ES-I3 (cell line): ENCODE measurements around the gene DDX6.
"Not testable (repeated sequence)": the region's sequence is repeated elsewhere in the genome, so short reads cannot be mapped to it uniquely, and the experiment has no call there.

ENCODE experiments used
- H3K36me3 ChIP-seq: 2 replicates; pipeline ENCODE4 v1.6.1; 2013; ENCODE audit warnings: mild to moderate bottlenecking, low read length, control low read depth, moderate library complexity; ENCODE audit not compliant: insufficient read depth
- H3K4me1 ChIP-seq: 2 replicates; pipeline ENCODE4 v1.6.1; 2013; ENCODE audit warnings: mild to moderate bottlenecking, control low read depth, low read length; ENCODE audit not compliant: insufficient read depth
- H3K9ac ChIP-seq: 2 replicates; pipeline ENCODE4 v1.6.1; 2013; ENCODE audit warnings: low read depth, mild to moderate bottlenecking, low read length, moderate library complexity
- H3K9me3 ChIP-seq: 2 replicates; pipeline ENCODE4 v1.6.1; 2013; ENCODE audit warnings: mild to moderate bottlenecking, low read length, moderate library complexity; ENCODE audit not compliant: control insufficient read depth, insufficient read depth

The DDX6 gene, protein sequence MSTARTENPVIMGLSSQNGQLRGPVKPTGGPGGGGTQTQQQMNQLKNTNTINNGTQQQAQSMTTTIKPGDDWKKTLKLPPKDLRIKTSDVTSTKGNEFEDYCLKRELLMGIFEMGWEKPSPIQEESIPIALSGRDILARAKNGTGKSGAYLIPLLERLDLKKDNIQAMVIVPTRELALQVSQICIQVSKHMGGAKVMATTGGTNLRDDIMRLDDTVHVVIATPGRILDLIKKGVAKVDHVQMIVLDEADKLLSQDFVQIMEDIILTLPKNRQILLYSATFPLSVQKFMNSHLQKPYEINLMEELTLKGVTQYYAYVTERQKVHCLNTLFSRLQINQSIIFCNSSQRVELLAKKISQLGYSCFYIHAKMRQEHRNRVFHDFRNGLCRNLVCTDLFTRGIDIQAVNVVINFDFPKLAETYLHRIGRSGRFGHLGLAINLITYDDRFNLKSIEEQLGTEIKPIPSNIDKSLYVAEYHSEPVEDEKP

DNA sequence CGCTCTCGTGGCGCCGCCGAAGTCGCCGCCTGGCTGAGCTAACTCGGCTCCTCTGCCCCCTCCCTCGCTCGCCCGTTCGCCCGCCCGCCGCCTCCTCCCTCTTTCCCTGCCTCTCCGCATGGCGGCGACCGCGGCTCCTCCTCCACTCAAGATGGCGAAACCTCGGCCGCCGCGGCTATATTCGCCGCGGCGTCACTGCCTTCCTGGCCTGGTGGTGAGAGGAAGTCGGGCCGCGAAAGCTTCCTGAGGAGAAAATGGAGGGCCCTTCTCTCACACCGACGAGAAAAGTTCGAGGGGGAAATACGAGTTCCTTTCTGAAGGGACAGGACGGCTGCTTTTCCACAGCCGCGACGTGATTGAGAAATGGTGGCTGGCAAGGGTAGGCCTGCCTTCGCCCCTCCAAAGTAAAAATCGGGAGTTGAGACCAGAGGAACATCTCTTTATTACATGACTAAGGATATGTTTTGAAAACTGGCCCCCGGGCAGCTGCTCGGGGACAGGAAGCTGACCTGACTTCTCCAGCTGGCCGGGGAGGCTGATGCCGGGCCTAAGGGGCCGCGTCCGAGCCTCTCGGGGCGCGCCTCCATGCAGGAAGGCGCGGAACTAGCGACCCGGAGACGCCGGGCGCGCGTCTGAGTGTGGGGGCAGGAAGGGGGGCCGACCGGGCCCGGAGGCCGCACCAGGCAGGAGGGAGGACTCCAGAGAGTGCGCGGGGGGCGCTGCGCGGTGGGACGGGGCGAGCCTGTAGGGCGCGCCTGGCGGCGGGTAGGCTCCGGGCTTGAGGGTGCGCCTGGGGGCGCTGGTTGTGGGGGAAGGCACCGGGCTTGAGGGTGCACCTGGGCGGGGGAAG, at the start of gene DDX6:
Gene DDX6, minus strand, starts transcription at position 54 of the 850 bp plus-strand sequence. CDS start 4,913 bp downstream, outside the sequence.
- H3K36me3 ChIP-seq = no peaks in the 10 kb centered on the region
- H3K4me1 ChIP-seq = peaks cover 5% of the 10 kb centered on the region
- H3K9me3 ChIP-seq = no peaks in the 10 kb centered on the region
- peak within 1 kb of the TSS; percentile 100 for H3K9ac ChIP-seq

DNA sequence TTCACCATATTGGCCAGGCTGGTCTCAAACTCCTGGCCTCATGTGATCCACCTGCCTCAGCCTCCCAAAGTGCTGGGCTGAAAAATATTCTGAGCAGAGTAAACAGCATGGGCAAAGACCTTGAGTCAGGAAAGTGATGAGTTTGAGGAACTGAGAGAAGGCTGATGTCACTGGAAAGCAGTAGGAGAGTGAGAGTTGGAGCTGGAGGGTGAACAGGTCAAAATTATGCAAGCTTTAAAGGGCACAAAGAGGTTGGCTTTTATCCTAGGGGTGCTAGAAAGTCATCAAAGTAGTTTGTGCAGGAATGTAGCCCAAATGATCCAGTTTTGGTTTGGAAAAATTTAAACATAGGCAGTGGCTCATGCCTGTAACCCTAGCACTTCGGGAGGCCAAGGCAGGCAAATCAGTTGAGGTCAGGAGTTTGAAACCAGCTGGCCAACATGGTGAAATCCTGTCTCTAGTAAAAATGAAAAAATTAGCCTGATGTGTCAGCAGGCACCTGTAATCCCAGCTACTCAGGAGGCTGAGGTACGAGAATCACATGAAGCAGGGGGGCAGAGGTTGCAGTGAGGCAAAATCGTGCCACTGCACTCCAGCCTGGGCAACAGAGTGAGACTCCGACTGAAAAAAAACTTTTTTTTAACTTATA, 48.1 kb upstream of the DDX6 start:
- H3K36me3 ChIP-seq = no peaks in the 10 kb centered on the region
- H3K9ac ChIP-seq = no peak overlapping the region
- no peaks in the 10 kb centered on the region for H3K9me3 ChIP-seq
- no peaks in the 10 kb centered on the region; the same call in 1 of the 2 replicates for H3K4me1 ChIP-seq

DNA sequence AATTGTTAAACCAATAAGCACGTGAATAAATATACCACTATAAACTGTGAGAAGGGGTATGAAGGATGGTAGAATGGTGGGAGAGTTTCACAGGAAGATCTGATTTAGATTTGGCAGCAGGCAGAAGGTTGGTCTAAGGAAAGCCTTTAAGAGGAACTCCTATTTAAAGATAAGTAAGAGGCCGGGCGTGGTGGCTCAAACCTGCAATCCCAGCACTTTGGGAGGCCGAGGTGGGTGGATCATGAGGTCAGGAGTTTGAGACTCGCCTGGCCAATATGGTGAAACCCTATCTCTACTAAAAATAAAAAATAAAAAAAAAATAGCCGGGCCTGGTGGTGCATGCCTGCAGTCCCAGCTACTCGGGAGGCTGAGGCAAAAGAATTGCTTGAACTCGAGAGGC, 46.9 kb upstream of the DDX6 start:
- Histone ChIP-seq H3K4me1 (no peaks in the 10 kb centered on the region; the same call in 1 of the 2 replicates), H3K9ac (no peak overlapping the region)

DNA sequence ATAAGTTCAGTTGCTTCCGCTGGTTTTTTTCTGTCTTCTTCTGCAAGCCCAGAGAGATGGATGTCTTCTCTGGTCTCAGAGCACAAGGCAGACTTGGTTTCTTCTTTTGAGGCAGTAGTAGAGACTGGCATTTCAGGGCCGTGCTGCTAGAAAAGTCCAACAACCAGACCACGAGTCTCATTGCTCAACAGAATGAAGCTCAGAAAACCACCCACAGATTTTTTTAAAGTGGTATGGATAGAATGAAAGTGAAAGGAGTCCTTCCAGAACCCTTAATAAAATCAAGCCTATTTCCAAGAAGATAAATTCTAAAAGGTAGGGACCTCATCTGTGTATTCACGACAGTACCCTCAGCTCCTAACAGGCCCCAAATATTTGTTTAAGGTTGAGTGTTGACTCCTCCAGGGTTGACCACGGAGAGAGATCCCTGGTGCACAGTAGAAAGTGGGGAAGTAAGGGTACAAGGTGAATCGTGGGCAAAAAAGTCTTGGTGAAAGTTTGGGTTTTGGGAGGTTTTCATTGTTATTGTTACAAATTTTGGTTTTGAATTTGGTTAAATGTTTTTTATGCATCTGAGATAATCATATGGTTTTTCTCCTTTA, 43.6 kb upstream of the DDX6 start:
- no peaks in the 10 kb centered on the region for H3K4me1 ChIP-seq
- H3K9ac ChIP-seq = no peak overlapping the region

More for the DNA sequence above, 46.9 kb upstream of the DDX6 start:
- no peaks in the 10 kb centered on the region for H3K9me3 ChIP-seq
- no peaks in the 10 kb centered on the region for H3K36me3 ChIP-seq

DNA sequence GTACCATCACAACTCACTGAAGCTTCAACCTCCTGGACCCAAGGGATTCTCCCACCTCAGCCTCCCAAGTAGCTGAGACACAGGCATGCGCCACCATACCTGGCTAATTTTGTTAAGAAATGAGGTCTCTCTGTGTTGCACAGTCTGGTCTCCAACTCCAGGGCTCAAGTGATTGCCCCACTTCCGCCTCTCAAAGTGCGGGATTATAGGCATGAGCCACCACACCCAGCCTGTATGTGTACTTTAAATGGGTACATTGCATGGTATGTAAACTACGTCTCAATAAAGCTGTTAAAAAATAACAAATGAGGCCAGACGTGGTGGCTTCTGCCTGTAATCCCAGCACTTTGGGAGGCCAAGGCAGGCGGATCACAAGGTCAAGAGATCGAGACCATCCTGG, 36.2 kb upstream of the DDX6 start:
- Histone ChIP-seq H3K9ac (no peak overlapping the region), H3K36me3 (no peaks in the 10 kb centered on the region), H3K4me1 (no peaks in the 10 kb centered on the region), H3K9me3 (no peaks in the 10 kb centered on the region)

More for the DNA sequence above, 43.6 kb upstream of the DDX6 start:
- H3K36me3 ChIP-seq = no peaks in the 10 kb centered on the region
- no peaks in the 10 kb centered on the region for H3K9me3 ChIP-seq

DNA sequence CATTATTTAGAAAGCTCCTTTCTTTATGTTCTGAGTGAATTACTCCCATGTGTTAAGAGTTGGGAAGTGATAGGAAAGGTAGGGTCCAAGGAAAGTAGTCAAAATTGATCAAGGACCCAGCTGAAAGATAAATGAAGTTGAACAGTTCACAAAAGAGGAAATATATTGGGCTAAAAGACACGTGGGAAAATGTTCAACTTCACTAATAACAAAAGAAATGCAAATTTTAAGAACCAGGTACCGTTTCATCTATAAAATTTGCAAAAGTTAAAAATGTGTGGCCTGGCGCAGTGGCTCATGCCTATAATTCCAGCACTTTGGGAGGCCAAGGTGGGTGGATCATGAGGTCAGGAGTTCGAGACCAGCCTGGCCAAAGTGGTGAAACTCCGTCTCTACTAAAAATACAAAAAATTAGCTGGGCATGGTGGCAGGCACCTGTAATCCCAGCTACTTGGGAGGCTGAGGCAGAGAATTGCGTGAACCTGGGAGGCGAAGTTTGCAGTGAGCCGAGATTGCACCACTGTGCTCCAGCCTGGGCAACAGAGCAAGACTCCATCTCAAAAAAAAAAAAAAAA, 32.1 kb upstream of the DDX6 start:
- not testable (repeated sequence) for H3K4me1 ChIP-seq, H3K36me3 ChIP-seq, H3K9me3 ChIP-seq, H3K9ac ChIP-seq

DNA sequence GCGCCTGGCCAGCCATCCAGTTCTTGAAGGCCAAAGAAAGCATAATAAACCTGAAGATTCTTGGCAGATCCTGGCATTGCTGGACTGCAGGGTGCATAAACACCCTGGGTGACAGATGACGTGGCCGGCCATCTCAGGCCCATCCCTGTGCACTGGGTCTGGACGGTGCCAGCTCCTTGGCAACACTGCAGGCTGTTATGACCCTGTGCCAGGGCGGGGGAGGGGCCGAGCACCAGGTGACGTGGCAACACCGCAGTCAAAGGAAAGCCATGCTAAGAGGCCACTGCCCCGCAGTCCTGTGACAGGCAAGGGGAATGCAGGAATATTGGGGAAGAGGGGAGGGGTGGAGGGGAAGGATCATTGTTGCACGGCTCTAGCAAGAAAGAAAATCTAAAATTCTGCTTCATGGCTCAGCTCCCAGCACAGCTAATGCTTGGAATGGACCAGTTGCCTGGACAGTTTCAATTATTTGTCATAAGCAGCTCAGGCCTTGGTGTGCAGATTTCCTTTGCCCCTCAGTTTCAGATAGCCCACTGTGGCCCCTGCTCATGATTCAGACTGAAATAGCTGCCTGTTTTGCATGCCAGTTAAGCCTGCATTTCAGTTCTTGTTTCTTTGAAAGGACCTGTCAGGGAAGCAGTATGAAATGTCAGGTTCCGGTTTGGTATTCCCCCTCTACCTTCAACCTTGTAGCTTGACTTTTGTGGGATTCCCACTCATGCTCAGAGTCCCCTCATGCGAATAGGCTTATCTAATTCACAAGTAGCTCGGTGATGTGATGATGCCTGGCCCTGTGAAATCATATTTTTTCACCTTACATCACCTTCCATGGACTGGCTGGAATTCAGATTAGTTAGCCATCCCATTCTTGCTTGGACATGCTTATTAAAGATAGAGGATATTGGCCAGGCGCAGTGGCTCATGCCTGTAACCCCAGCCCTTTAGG, 29.7 kb upstream of the DDX6 start:
- H3K4me1 ChIP-seq = peaks cover 6% of the 10 kb centered on the region; the same call in 1 of the 2 replicates
- no peaks in the 10 kb centered on the region for H3K9me3 ChIP-seq
- H3K9ac ChIP-seq = no peak overlapping the region
- no peaks in the 10 kb centered on the region for H3K36me3 ChIP-seq

DNA sequence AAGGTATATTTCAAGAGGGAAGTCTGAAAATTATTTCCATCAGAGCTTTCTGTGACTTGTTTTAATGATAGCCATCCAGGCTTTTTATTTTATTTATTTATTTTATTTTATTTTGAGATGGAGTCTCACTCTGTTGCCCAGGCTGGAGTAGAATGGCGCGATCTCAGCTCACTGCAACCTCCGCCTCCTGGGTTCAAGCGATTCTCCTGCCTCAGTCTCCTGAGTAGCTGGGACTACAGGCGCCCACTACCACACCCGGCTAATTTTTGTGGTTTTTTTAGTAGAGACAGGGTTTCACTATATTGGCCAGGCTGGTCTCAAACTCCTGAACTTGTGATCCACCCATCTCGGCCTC, 29.0 kb upstream of the DDX6 start:
- H3K36me3 ChIP-seq, H3K9ac ChIP-seq, H3K9me3 ChIP-seq, H3K4me1 ChIP-seq: not testable (repeated sequence)

DNA sequence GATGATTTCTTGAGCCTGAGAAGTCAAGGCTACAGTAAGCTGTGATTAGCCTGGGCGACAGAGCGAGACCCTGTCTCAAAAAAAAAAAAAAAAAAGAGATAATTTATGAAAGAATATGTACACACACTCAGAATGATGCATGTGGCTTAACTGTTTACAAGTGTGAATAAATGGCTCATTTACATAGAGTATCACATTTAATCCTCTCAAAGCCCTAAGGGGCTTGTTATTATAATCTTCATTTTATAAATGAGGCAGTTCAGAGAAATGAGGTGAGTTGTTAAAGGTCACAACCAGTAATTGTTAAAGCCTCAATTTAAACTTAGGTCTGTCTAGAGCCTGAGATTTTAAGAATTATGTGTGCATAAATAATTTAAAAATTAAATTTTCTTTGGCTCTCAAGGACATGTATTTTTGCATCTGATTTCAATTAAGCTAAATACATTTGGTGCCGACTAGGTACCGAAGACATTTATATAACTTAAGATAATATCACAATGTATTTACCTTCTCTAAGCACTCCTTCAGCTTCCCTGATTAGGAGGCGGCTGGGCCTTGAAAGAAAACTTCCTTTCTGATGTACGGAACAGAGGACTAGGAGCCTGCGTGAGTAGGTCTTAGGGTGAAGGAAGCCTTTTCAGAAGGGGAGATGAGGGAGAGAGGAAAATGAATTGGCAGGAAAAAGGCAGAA, 28.5 kb upstream of the DDX6 start:
- H3K36me3 ChIP-seq = no peaks in the 10 kb centered on the region
- no peaks in the 10 kb centered on the region for H3K9me3 ChIP-seq
- peaks cover 6% of the 10 kb centered on the region; the same call in 1 of the 2 replicates for H3K4me1 ChIP-seq
- H3K9ac ChIP-seq = no peak overlapping the region

DNA sequence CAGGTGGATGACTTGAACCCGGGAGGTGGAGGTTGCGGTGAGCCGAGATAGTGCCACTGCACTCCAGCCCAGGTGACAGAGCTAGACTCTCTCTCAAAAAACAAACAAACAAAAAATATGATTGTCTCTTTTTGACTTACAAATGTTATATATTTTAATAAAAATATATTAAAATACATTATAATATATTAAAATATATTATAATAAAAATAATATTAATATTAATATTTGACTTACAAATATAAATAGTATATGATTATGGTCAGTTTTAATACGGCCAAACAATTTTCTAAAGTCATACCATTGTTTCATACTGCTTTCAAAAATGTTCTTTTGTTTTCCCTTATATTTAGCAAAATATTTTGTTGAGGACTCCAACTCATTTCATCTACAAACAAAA, 27.2 kb upstream of the DDX6 start:
- Histone ChIP-seq H3K36me3 (no peaks in the 10 kb centered on the region), H3K9ac (no peak overlapping the region), H3K4me1 (peaks cover 6% of the 10 kb centered on the region; the same call in 1 of the 2 replicates), H3K9me3 (no peaks in the 10 kb centered on the region)

DNA sequence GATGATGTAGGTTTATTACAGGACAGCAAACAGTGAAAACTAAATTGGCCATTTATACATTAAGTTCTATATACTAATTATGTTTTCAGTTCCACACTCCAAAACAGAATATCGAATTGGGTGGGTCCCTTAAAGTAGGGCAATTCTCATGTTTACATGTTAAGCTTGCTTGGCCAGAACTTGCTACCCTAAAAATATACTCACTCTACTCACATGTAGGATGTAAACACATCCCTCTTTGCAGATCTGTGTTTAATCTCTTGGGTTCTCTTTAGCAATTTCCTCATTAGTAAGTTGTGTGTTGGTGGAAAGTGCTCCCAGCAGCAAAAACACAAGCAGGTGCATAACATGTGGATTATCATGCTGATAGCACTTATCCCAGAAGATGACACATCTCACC, 22.6 kb upstream of the DDX6 start:
- Histone ChIP-seq H3K4me1 (no peaks in the 10 kb centered on the region), H3K9ac (no peak overlapping the region), H3K9me3 (no peaks in the 10 kb centered on the region), H3K36me3 (no peaks in the 10 kb centered on the region)

DNA sequence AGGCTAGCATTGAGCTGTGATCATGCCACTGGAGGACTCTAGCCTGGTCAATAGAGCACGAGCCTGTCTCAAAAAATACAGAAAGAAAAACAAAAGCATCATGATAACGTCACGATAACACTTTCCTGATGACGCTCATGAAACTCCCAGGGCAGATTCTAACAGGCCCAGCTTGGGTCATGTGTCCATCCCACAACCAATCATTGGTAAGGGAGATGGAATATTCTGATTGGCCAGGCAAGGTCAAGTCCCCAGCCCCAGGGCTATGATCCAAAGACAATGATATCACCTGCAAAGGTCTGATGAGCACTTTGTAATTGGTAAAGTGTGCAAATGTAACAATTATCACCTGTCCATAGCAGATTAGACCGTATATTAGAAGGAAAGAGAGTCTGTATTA, 21.5 kb upstream of the DDX6 start:
- Histone ChIP-seq H3K36me3 (no peaks in the 10 kb centered on the region), H3K9ac (no peak overlapping the region), H3K9me3 (no peaks in the 10 kb centered on the region), H3K4me1 (no peaks in the 10 kb centered on the region)
